Naive B cell (primary cell): ENCODE data around the gene COLQ. TPM values are rescaled to one million over a fixed set of nuclear protein-coding genes. Genes with fewer than 3 reads are reported as not detected.
A peak's percentile ranks its signal among the peaks of the same experiment; 100 is the strongest.
"Not testable (repeated sequence)": the region's sequence is repeated elsewhere in the genome, so short reads cannot be mapped to it uniquely, and the experiment has no call there.

Experiments used
- ATAC-seq, 2 donors: fragments of 150-1000 bp; cut with Tn5 transposase; 2 replicates each; pipeline ENCODE4 v1.10.0; 2021; ENCODE audit warnings: low read depth in 2 of 2, mild to moderate bottlenecking in 2 of 2, moderate library complexity in 2 of 2
- DNase-seq: peaks from one replicate; pipeline ENCODE4 v3.0.0; 2022
- H3K27ac Mint-ChIP-seq, 6 donors: one replicate each; pipeline ENCODE4 v1.8.0; 2020 to 2022; ENCODE audit warnings: mild to moderate bottlenecking in 6 of 6, mixed read lengths in 6 of 6, moderate library complexity in 5 of 6, inconsistent platforms in 2 of 6
- H3K27me3 Mint-ChIP-seq, 3 donors: one replicate each; pipeline ENCODE4 v1.8.0; 2021 to 2022; ENCODE audit warnings: mixed read lengths in 3 of 3, mild to moderate bottlenecking in 1 of 3
- H3K36me3 Mint-ChIP-seq, 2 donors: one replicate each; pipeline ENCODE4 v1.8.0; 2020 to 2022; ENCODE audit warnings: mixed read lengths in 2 of 2, inconsistent platforms in 1 of 2, mild to moderate bottlenecking in 1 of 2
- H3K4me1 Mint-ChIP-seq, 3 donors: one replicate each; pipeline ENCODE4 v1.8.0; 2020 to 2022; ENCODE audit warnings: mixed read lengths in 3 of 3, inconsistent platforms in 1 of 3, mild to moderate bottlenecking in 1 of 3, moderate library complexity in 1 of 3
- H3K4me3 Mint-ChIP-seq, 8 donors: one replicate each; pipeline ENCODE4 v1.8.0; 2020 to 2022; ENCODE audit warnings: mild to moderate bottlenecking in 8 of 8, mixed read lengths in 8 of 8, moderate library complexity in 8 of 8, inconsistent platforms in 2 of 8
- H3K9me3 Mint-ChIP-seq, 7 donors: one replicate each; pipeline ENCODE4 v1.8.0; 2020 to 2022; ENCODE audit warnings: mixed read lengths in 7 of 7, mild to moderate bottlenecking in 5 of 7, inconsistent platforms in 2 of 7, moderate library complexity in 1 of 7
- polyA plus RNA-seq, 6 donors: library from polyadenylated mRNA; unstranded; fragments of 300-500 nt; fragmentation: Illumina TruSeq; gene quantifications; one replicate each; pipeline ENCODE4 v1.2.3, GENCODE V29; 2021; ENCODE audit warnings: low read depth in 6 of 6

COLQ gene
- polyA plus RNA-seq, 6 donors from 2014 or later: 0.17 to 0.45 TPM; not detected in 4

GRCh38 chr3:15496341-15496664 lies 25.2 kb downstream of the COLQ start:
- Mint-ChIP-seq H3K27ac (no peak overlapping the region), H3K4me1 (no peaks in the 10 kb centered on the region), H3K9me3 (no peaks in the 10 kb centered on the region), H3K36me3 (no peaks in the 10 kb centered on the region), H3K27me3 (no peaks in the 10 kb centered on the region), H3K4me3 (no peak overlapping the region)
- ATAC-seq: no peak
- DNase-seq: no peak

GRCh38 chr3:15495461-15496340 lies 25.8 kb downstream of the COLQ start:
- H3K27me3 Mint-ChIP-seq: no peaks in the 10 kb centered on the region
- ATAC-seq: no peak
- H3K4me3 Mint-ChIP-seq: no peak overlapping the region
- no peaks in the 10 kb centered on the region for H3K9me3 Mint-ChIP-seq
- no peak for DNase-seq
- no peaks in the 10 kb centered on the region for H3K4me1 Mint-ChIP-seq
- no peaks in the 10 kb centered on the region for H3K36me3 Mint-ChIP-seq
- no peak overlapping the region for H3K27ac Mint-ChIP-seq

GRCh38 chr3:15493436-15493835 lies 28.1 kb downstream of the COLQ start:
- H3K36me3 Mint-ChIP-seq: no peaks in the 10 kb centered on the region
- no peaks in the 10 kb centered on the region for H3K9me3 Mint-ChIP-seq
- H3K4me3 Mint-ChIP-seq: no peak overlapping the region
- H3K27me3 Mint-ChIP-seq: no peaks in the 10 kb centered on the region
- DNase-seq (no peak), ATAC-seq (no peak)
- H3K27ac Mint-ChIP-seq: peak overlapping the region in 1 of 6 donors; percentile 3
- no peaks in the 10 kb centered on the region for H3K4me1 Mint-ChIP-seq

- Mint-ChIP-seq H3K27ac (no peak overlapping the region), H3K27me3 (no peaks in the 10 kb centered on the region), H3K4me1 (no peaks in the 10 kb centered on the region), H3K4me3 (no peak overlapping the region), H3K9me3 (no peaks in the 10 kb centered on the region), H3K36me3 (peaks cover 0 to 2% of the 10 kb centered on the region in 2 donors)
- DNase-seq (no peak), ATAC-seq (no peak)
Measured at GRCh38 chr3:15492847-15493360, 28.6 kb downstream of the COLQ start.

GRCh38 chr3:15491143-15491542 lies 30.4 kb downstream of the COLQ start:
- Mint-ChIP-seq H3K27me3 (peaks cover 0 to 7% (median 0%) of the 10 kb centered on the region in 3 donors), H3K4me1 (no peaks in the 10 kb centered on the region), H3K4me3 (no peak overlapping the region), H3K27ac (no peak overlapping the region), H3K9me3 (peaks cover 0 to 5% (median 0%) of the 10 kb centered on the region in 7 donors), H3K36me3 (peaks cover 0 to 16% of the 10 kb centered on the region in 2 donors)
- DNase-seq (no peak), ATAC-seq (no peak)

- Mint-ChIP-seq H3K9me3 (peaks cover 0 to 5% (median 0%) of the 10 kb centered on the region in 7 donors), H3K4me3 (no peak overlapping the region), H3K27ac (no peak overlapping the region), H3K27me3 (peaks cover 0 to 7% (median 0%) of the 10 kb centered on the region in 3 donors), H3K4me1 (no peaks in the 10 kb centered on the region), H3K36me3 (peaks cover 0 to 16% of the 10 kb centered on the region in 2 donors)
- ATAC-seq (no peak), DNase-seq (no peak)
Measured at GRCh38 chr3:15490158-15490557, 31.3 kb downstream of the COLQ start.

GRCh38 chr3:15488002-15488401 lies 33.5 kb downstream of the COLQ start:
- Mint-ChIP-seq H3K36me3 (peaks cover 0 to 16% of the 10 kb centered on the region in 2 donors), H3K4me1 (no peaks in the 10 kb centered on the region), H3K4me3 (no peak overlapping the region), H3K27ac (no peak overlapping the region), H3K9me3 (peaks cover 0 to 5% (median 0%) of the 10 kb centered on the region in 7 donors), H3K27me3 (peaks cover 0 to 7% (median 0%) of the 10 kb centered on the region in 3 donors)
- no peak for ATAC-seq
- no peak for DNase-seq

- no peak overlapping the region for H3K4me3 Mint-ChIP-seq
- H3K4me1 Mint-ChIP-seq: no peaks in the 10 kb centered on the region
- H3K27me3 Mint-ChIP-seq: peaks cover 0 to 7% (median 0%) of the 10 kb centered on the region in 3 donors
- no peak for DNase-seq
- peaks cover 0 to 16% of the 10 kb centered on the region in 2 donors for H3K36me3 Mint-ChIP-seq
- H3K9me3 Mint-ChIP-seq: peaks cover 0 to 5% (median 0%) of the 10 kb centered on the region in 7 donors
- no peak for ATAC-seq
- H3K27ac Mint-ChIP-seq: no peak overlapping the region
Measured at GRCh38 chr3:15486979-15487378, 34.5 kb downstream of the COLQ start.

- Mint-ChIP-seq H3K4me1 (no peaks in the 10 kb centered on the region), H3K4me3 (no peak overlapping the region), H3K36me3 (peaks cover 0 to 16% of the 10 kb centered on the region in 2 donors)
Measured at GRCh38 chr3:15486020-15486419, 35.5 kb downstream of the COLQ start.

GRCh38 chr3:15484551-15484950 lies 37.0 kb downstream of the COLQ start:
- H3K4me3 Mint-ChIP-seq, H3K4me1 Mint-ChIP-seq, H3K27ac Mint-ChIP-seq, ATAC-seq, H3K27me3 Mint-ChIP-seq, H3K9me3 Mint-ChIP-seq, DNase-seq: not testable (repeated sequence)
- H3K36me3 Mint-ChIP-seq: peaks cover 0 to 16% of the 10 kb centered on the region in 2 donors

More at GRCh38 chr3:15486020-15486419, 35.5 kb downstream of the COLQ start:
- Mint-ChIP-seq H3K27me3 (peaks cover 0 to 7% (median 0%) of the 10 kb centered on the region in 3 donors), H3K27ac (no peak overlapping the region), H3K9me3 (peaks cover 0 to 5% (median 0%) of the 10 kb centered on the region in 7 donors)
- DNase-seq (no peak), ATAC-seq (no peak)

- no peaks in the 10 kb centered on the region for H3K36me3 Mint-ChIP-seq
Measured at GRCh38 chr3:15479400-15480224, 41.9 kb downstream of the COLQ start.

GRCh38 chr3:15478640-15478979 lies 42.9 kb downstream of the COLQ start:
- no peaks in the 10 kb centered on the region for H3K9me3 Mint-ChIP-seq
- H3K4me3 Mint-ChIP-seq: no peak overlapping the region
- H3K4me1 Mint-ChIP-seq: no peaks in the 10 kb centered on the region
- no peaks in the 10 kb centered on the region for H3K27me3 Mint-ChIP-seq
- DNase-seq (no peak), ATAC-seq (no peak)
- no peaks in the 10 kb centered on the region for H3K36me3 Mint-ChIP-seq
- no peak overlapping the region for H3K27ac Mint-ChIP-seq

More at GRCh38 chr3:15479400-15480224, 41.9 kb downstream of the COLQ start:
- no peak for DNase-seq
- no peak for ATAC-seq
- peaks cover 0 to 2% (median 0%) of the 10 kb centered on the region in 7 donors for H3K9me3 Mint-ChIP-seq
- no peak overlapping the region for H3K27ac Mint-ChIP-seq
- H3K4me1 Mint-ChIP-seq: no peaks in the 10 kb centered on the region
- H3K4me3 Mint-ChIP-seq: no peak overlapping the region
- H3K27me3 Mint-ChIP-seq: no peaks in the 10 kb centered on the region

- no peak overlapping the region for H3K4me3 Mint-ChIP-seq
- no peaks in the 10 kb centered on the region for H3K4me1 Mint-ChIP-seq
- H3K27me3 Mint-ChIP-seq: no peaks in the 10 kb centered on the region
- ATAC-seq (no peak), DNase-seq (no peak)
- H3K9me3 Mint-ChIP-seq: no peaks in the 10 kb centered on the region
- H3K27ac Mint-ChIP-seq: no peak overlapping the region
- H3K36me3 Mint-ChIP-seq: no peaks in the 10 kb centered on the region
Measured at GRCh38 chr3:15477951-15478639, 43.4 kb downstream of the COLQ start.
